AG04450 (cell line): ENCODE measurements around the gene GJD3. TPM values are rescaled to one million over a fixed set of nuclear protein-coding genes. Genes with fewer than 3 reads are reported as not detected.
A peak's percentile ranks its signal among the peaks of the same experiment; 100 is the strongest.
"Not testable (repeated sequence)": the region's sequence is repeated elsewhere in the genome, so short reads cannot be mapped to it uniquely, and the experiment has no call there.

ENCODE experiments used
- CTCF ChIA-PET: fragments of 300-600, 350-600 bp; formaldehyde crosslinking; extraction: SDS; loops from one replicate; lab custom pipeline; 2022; ENCODE audit warnings: antibody characterized with exemption, inconsistent platforms; lab: Charles Lee
- POLR2A ChIA-PET: fragments of 350-600 bp; formaldehyde crosslinking; extraction: SDS; loops from one replicate; lab custom pipeline; 2021; ENCODE audit warnings: antibody characterized with exemption, inconsistent platforms; lab: Yijun Ruan, JAX
- DNase-seq: peaks from one replicate; pipeline ENCODE4 v3.0.0-alpha.2; 2011; ENCODE audit warnings: low read depth, low spot score
- H3K27ac ChIP-seq: one replicate; pipeline ENCODE4 v1.5.1; 2012; ENCODE audit warnings: low read depth, low read length, control low read depth
- H3K27me3 ChIP-seq: one replicate; pipeline ENCODE4 v1.6.0; 2012; ENCODE audit warnings: low read length; ENCODE audit not compliant: control insufficient read depth, insufficient read depth
- H3K4me3 ChIP-seq: 2 replicates; pipeline ENCODE4 v1.5.1; 2011; ENCODE audit warnings: mild to moderate bottlenecking, low read depth, low read length, control low read depth
- H3K9me3 ChIP-seq: 2 replicates; pipeline ENCODE4 v1.5.1; 2012; ENCODE audit warnings: low read length; ENCODE audit not compliant: control insufficient read depth, insufficient read depth
- CTCF ChIP-seq: IDR thresholded peaks from 2 replicates; pipeline ENCODE4 v1.5.1; 2011; ENCODE audit warnings: low read depth, low read length, control low read depth, inconsistent platforms
- polyA minus RNA-seq: library from RNA; depleted of rRNA, polyadenylated mRNA; stranded (reverse); fragments of >200 nt; gene quantifications from 2 replicates; pipeline ENCODE4 v1.2.3, GENCODE V29; 2011; rRNA and poly(A)+ RNA removed
- polyA plus RNA-seq: library from polyadenylated mRNA; depleted of rRNA; stranded (reverse); fragments of >200 nt; gene quantifications from 2 replicates; pipeline ENCODE4 v1.2.3, GENCODE V29; 2011; rRNA removed

The GJD3 gene
- polyA plus RNA-seq (0.41 and 0.97 TPM in 2 replicates), polyA minus RNA-seq (0.39 TPM in 1 of 2 replicates, not detected in the other)

GRCh38 chr17:40364121-40364861, at the start of gene GJD3:
Gene GJD3 (minus strand): TSS chr17:40364737. CDS start chr17:40363815, 922 bp downstream.
- no peak for DNase-seq
- Histone ChIP-seq H3K9me3 (no peaks in the 10 kb centered on the region; the same call in 1 of the 2 replicates), H3K4me3 (peak within 1 kb of the TSS; percentile 59), H3K27ac (no peak within 1 kb of the TSS), H3K27me3 (no peaks in the 10 kb centered on the region)
- CTCF ChIA-PET, result interaction anchor here (0.9 to 2.3 kb wide), 7 partner anchors 11 to 196 kb away, joined by 3 to 9 read pairs (median 4); no protein-coding TSS in a partner anchor
- no peak for TF ChIP-seq CTCF
- POLR2A ChIA-PET, result no interaction called here

GRCh38 chr17:40414312-40414711, 49.8 kb upstream of the GJD3 start:
- H3K27ac ChIP-seq, DNase-seq, H3K4me3 ChIP-seq, H3K9me3 ChIP-seq, H3K27me3 ChIP-seq: not testable (repeated sequence)
- POLR2A ChIA-PET, result interaction anchor here (0.9 kb wide), 1 partner anchor 119 kb away, joined by 12 read pairs; no protein-coding TSS in a partner anchor
- CTCF ChIA-PET, result interaction anchor here (0.6 to 4.9 kb wide), 19 partner anchors 8 to 391 kb away, joined by 3 to 44 read pairs (median 5); no protein-coding TSS in a partner anchor

- no peak overlapping the region for H3K27ac ChIP-seq
- CTCF ChIA-PET, result interaction anchor here (0.7 to 2.2 kb wide), 7 partner anchors 14 to 1253 kb away, joined by 3 to 12 read pairs (median 4); no protein-coding TSS in a partner anchor
- H3K9me3 ChIP-seq, result no peaks in the 10 kb centered on the region
- TF ChIP-seq CTCF, result no peak
- DNase-seq, result no peak
- no peaks in the 10 kb centered on the region for H3K27me3 ChIP-seq
- POLR2A ChIA-PET, result interaction anchor here (0.9 kb wide), 1 partner anchor 45 kb away, joined by 3 read pairs; no protein-coding TSS in a partner anchor
- H3K4me3 ChIP-seq, result no peak overlapping the region
Measured at GRCh38 chr17:40412880-40413279, 48.3 kb upstream of the GJD3 start.

GRCh38 chr17:40411821-40412220, 47.3 kb upstream of the GJD3 start:
- POLR2A ChIA-PET, result no interaction called here
- CTCF ChIA-PET, result interaction anchor here (0.5 to 2.2 kb wide), 4 partner anchors 11 to 1275 kb away, joined by 3 to 12 read pairs (median 4); no protein-coding TSS in a partner anchor
- no peak for TF ChIP-seq CTCF
- Histone ChIP-seq H3K27me3 (no peaks in the 10 kb centered on the region), H3K4me3 (no peak overlapping the region), H3K9me3 (no peaks in the 10 kb centered on the region), H3K27ac (no peak overlapping the region)
- DNase-seq, result no peak

- ChIA-PET CTCF (interaction anchor here (0.5 to 1.4 kb wide), 5 partner anchors 9 to 270 kb away, joined by 3 to 5 read pairs (median 4); partner anchors contain the start of gene CASC3), POLR2A (no interaction called here)
- Histone ChIP-seq H3K9me3 (no peaks in the 10 kb centered on the region), H3K27me3 (no peaks in the 10 kb centered on the region), H3K27ac (no peak overlapping the region), H3K4me3 (no peak overlapping the region)
- TF ChIP-seq CTCF, result no peak
- DNase-seq, result no peak
Measured at GRCh38 chr17:40410082-40410481, 45.5 kb upstream of the GJD3 start.

- H3K9me3 ChIP-seq, H3K4me3 ChIP-seq, H3K27ac ChIP-seq, DNase-seq, H3K27me3 ChIP-seq: not testable (repeated sequence)
- CTCF ChIA-PET, result interaction anchor here (0.6 to 1.3 kb wide), 7 partner anchors 9 to 234 kb away, joined by 3 to 6 read pairs (median 4); no protein-coding TSS in a partner anchor
- POLR2A ChIA-PET, result interaction anchor here (1.3 kb wide), 1 partner anchor 8 kb away, joined by 5 read pairs; the partner anchor contains the start of gene TOP2A
Measured at GRCh38 chr17:40409540-40409939, 45.0 kb upstream of the GJD3 start.
